Common myeloid progenitor, CD34-positive (primary cell): ENCODE measurements around the gene RNF10.
"Not testable (repeated sequence)": the region's sequence is repeated elsewhere in the genome, so short reads cannot be mapped to it uniquely, and the experiment has no call there.

Experiments used
- CTCF ChIA-PET: fragments of 350-600 bp; sonication (Branson Sonifier 250); formaldehyde crosslinking; loops from one replicate; lab custom pipeline; 2021; ENCODE audit warnings: antibody characterized with exemption; lab: Charles Lee
- POLR2A ChIA-PET: fragments of 350-600 bp; sonication (Branson Sonifier 250); formaldehyde crosslinking; loops from one replicate; lab custom pipeline; 2021; ENCODE audit warnings: antibody characterized with exemption; lab: Charles Lee
- DNase-seq, 3 donors: peaks; one replicate each; pipeline versions ENCODE4 v3.0.0 to v3.0.0-alpha.2; 2013
- H3K27ac ChIP-seq, 2 experiments: 1 replicate in 1 of 2; 2 replicates in 1 of 2; pipeline ENCODE4 v1.7.0; 2013; ENCODE audit warnings: inconsistent platforms in 2 of 2, low read length in 2 of 2, mild to moderate bottlenecking in 2 of 2, low read depth in 1 of 2, moderate library complexity in 1 of 2; ENCODE audit not compliant: severe bottlenecking in 2 of 2, insufficient read depth in 1 of 2, poor library complexity in 1 of 2
- H3K27me3 ChIP-seq, 5 experiments: replicated peaks in 2 of 5; 1 replicate in 3 of 5; 2 replicates in 2 of 5; pipeline versions ENCODE4 v1.6.1 to v1.7.0; 2013; ENCODE audit warnings: low read length in 4 of 5, mild to moderate bottlenecking in 2 of 5, moderate library complexity in 2 of 5, inconsistent platforms in 1 of 5; ENCODE audit not compliant: insufficient read depth in 5 of 5, control insufficient read depth in 4 of 5
- H3K36me3 ChIP-seq, 4 experiments: 1 replicate in 2 of 4; 2 replicates in 2 of 4; pipeline versions ENCODE4 v1.6.1 to v1.7.0; 2013; ENCODE audit warnings: low read length in 3 of 4, control low read depth in 1 of 4, mild to moderate bottlenecking in 1 of 4; ENCODE audit not compliant: control insufficient read depth in 4 of 4, insufficient read depth in 4 of 4
- H3K4me1 ChIP-seq, 4 experiments: 1 replicate in 3 of 4; 2 replicates in 1 of 4; pipeline versions ENCODE4 v1.6.1 to v1.7.1; 2013; ENCODE audit warnings: low read length in 3 of 4, mild to moderate bottlenecking in 3 of 4, control low read depth in 1 of 4, inconsistent platforms in 1 of 4, moderate library complexity in 1 of 4; ENCODE audit not compliant: control insufficient read depth in 4 of 4, insufficient read depth in 4 of 4; ENCODE audit errors: control extremely low read depth in 1 of 4
- H3K4me3 ChIP-seq, 7 experiments: 1 replicate in 4 of 7; 2 replicates in 3 of 7; pipeline versions ENCODE4 v1.5.1 to v1.7.0; 2013; ENCODE audit warnings: mild to moderate bottlenecking in 7 of 7, low read length in 6 of 7, moderate library complexity in 6 of 7, inconsistent platforms in 2 of 7, low read depth in 2 of 7, control low read depth in 1 of 7; ENCODE audit not compliant: insufficient read depth in 4 of 7, control insufficient read depth in 1 of 7; ENCODE audit errors: extremely low read depth in 1 of 7
- H3K9me3 ChIP-seq, 5 experiments: 1 replicate in 4 of 5; 2 replicates in 1 of 5; pipeline versions ENCODE4 v1.6.1 to v1.7.1; 2013; ENCODE audit warnings: low read length in 4 of 5, mild to moderate bottlenecking in 2 of 5, inconsistent platforms in 1 of 5, low read depth in 1 of 5, moderate library complexity in 1 of 5; ENCODE audit not compliant: control insufficient read depth in 4 of 5, insufficient read depth in 2 of 5; ENCODE audit errors: control extremely low read depth in 1 of 5
- WGBS: methylation state at CpG from one replicate; pipeline ENCODE4 v1.1.5; 2013; ENCODE audit not compliant: insufficient coverage; 5-methylcytosine and 5-hydroxymethylcytosine counted together

RNF10 gene

DNA sequence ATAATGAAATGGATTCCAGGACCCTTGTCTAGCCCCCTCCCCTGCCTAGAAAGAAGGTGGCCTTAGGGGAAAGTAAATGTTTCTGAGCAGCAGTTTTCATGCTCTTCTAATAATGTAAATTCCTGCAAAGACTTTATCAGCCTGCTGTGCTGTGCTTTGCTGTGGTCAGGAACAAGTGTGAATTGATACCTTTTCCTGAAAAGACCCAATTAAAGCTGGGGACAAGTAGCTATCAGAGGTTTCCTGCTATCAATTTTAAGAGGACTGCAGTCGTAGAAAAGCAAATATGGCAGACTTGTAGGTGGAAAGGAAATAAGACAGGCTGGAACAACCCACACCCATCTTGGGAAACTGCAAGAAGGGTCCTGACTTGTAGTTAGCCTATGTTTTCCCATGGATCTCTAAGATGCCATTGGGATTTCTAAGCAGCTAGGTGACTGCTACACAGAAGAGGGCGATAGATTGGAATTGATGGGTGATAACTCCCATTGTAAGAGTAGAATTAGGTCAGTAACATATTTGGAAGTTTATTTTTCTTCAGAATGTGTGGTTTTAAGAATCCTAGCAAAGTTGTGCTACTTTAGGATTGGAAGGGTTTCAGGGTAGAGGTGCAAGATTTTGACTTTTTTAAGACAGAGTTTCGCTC lies 35.2 kb upstream of the RNF10 start:
- Histone ChIP-seq H3K36me3 (peaks cover 5 to 38% (median 24%) of the 10 kb centered on the region in 4 experiments), H3K27ac (peak overlapping the region in 1 of 2 experiments; percentile 52), H3K9me3 (no peaks in the 10 kb centered on the region), H3K4me1 (peaks cover 9 to 29% (median 21%) of the 10 kb centered on the region in 4 experiments), H3K27me3 (no peaks in the 10 kb centered on the region), H3K4me3 (no peak overlapping the region)
- POLR2A ChIA-PET = interaction anchor here (0.6 kb wide), 1 partner anchor 597 kb away, joined by 3 read pairs; no protein-coding TSS in a partner anchor
- DNase-seq = no peak
- CTCF ChIA-PET = interaction anchor here (0.7 to 1.4 kb wide), 6 partner anchors 36 to 563 kb away, joined by 3 read pairs; no protein-coding TSS in a partner anchor
- 100% methylated on average over 2 of the region's 3 CpGs for WGBS

DNA sequence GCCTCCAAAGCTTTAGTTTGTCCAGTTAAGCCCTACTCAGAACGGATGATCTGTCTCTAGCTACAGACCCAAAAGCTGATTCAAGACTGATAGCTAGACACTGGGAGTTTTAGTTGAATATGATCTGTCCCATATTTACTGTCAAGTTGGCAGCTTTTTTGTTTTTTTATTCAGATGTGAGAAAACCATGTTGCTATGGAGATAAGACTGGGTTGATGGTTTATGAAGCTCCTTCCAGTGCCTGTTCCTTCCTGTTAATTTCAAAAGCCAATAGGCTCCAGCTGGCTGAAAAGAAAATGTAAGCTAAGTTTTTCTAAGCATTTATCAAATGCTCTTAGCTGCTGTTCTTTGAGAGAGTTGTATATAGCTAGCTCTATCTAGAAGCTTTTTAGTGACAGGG lies 33.6 kb upstream of the RNF10 start:
- Histone ChIP-seq H3K36me3 (peaks cover 5 to 46% (median 30%) of the 10 kb centered on the region in 4 experiments), H3K27me3 (no peaks in the 10 kb centered on the region), H3K4me1 (peaks cover 9 to 21% (median 15%) of the 10 kb centered on the region in 4 experiments), H3K4me3 (no peak overlapping the region), H3K9me3 (no peaks in the 10 kb centered on the region), H3K27ac (peak overlapping the region in 1 of 2 experiments; percentile 27)
- WGBS = 100% methylated on average over 1 of the region's 1 CpG
- ChIA-PET CTCF (interaction anchor here (1.6 to 2.2 kb wide), 3 partner anchors 9 to 46 kb away, joined by 4 to 6 read pairs (median 4); no protein-coding TSS in a partner anchor), POLR2A (interaction anchor here (0.6 kb wide), 1 partner anchor 209 kb away, joined by 5 read pairs; no protein-coding TSS in a partner anchor)
- peak in 2 of 3 donors; percentile 41 to 53 for DNase-seq

DNA sequence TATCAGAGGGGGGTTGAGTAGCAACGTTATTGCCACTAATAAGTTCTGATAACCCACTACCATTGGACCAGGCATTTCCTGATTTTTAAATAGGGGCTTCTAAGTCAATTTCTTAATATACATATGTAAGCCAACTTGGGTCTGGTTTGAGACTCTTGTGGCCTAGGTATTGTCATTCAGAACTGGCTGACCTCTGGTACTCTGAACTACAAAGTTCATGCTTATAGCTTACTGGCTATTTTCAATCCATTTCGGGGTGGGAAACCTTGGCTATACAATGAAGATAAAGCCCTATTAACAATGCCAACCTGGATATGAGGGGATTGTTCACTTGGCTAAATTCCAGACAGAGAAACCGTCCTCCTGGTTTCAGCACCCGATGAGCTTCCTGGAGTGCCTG lies 29.6 kb upstream of the RNF10 start:
- no peak overlapping the region for H3K27ac ChIP-seq
- POLR2A ChIA-PET = no interaction called here
- H3K4me1 ChIP-seq = peaks cover 0 to 5% (median 3%) of the 10 kb centered on the region in 4 experiments
- no peaks in the 10 kb centered on the region for H3K9me3 ChIP-seq
- H3K36me3 ChIP-seq = peaks cover 5 to 46% (median 29%) of the 10 kb centered on the region in 4 experiments
- H3K4me3 ChIP-seq = no peak overlapping the region
- H3K27me3 ChIP-seq = no peaks in the 10 kb centered on the region
- WGBS = 96% methylated on average over 3 of the region's 4 CpGs
- DNase-seq = no peak
- CTCF ChIA-PET = interaction anchor here (0.6 to 1.7 kb wide), 7 partner anchors 12 to 1177 kb away, joined by 3 to 5 read pairs (median 4); partner anchors contain the start of gene RPLP0

DNA sequence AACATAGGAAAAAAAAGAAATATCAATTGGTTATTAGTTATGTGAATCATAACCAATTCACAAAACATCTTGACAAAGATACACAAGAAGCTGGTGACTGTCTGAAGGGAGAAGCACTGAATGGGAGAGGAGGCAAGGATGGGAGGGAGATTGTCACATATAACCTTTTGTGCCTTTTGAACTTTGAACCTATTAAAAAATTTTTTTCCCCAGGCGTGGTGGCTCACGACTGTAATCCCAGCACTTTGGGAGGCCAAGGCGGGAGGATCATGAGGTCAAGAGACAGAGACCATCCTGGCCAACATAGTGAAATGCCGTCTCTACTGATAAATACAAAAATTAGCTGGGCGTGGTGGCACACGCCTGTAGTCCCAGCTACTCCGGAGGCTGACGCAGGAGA lies 25.6 kb upstream of the RNF10 start:
- Histone ChIP-seq H3K4me1 (no peaks in the 10 kb centered on the region), H3K27ac (no peak overlapping the region), H3K9me3 (no peaks in the 10 kb centered on the region), H3K36me3 (peaks cover 12 to 57% (median 29%) of the 10 kb centered on the region in 4 experiments), H3K27me3 (no peaks in the 10 kb centered on the region), H3K4me3 (no peak overlapping the region)
- WGBS = 98% methylated on average over 8 of the region's 8 CpGs
- DNase-seq = no peak
- POLR2A ChIA-PET = no interaction called here
- CTCF ChIA-PET = interaction anchor here (0.7 to 2.1 kb wide), 3 partner anchors 9 to 41 kb away, joined by 3 to 6 read pairs (median 4); partner anchors contain the start of gene SRSF9

DNA sequence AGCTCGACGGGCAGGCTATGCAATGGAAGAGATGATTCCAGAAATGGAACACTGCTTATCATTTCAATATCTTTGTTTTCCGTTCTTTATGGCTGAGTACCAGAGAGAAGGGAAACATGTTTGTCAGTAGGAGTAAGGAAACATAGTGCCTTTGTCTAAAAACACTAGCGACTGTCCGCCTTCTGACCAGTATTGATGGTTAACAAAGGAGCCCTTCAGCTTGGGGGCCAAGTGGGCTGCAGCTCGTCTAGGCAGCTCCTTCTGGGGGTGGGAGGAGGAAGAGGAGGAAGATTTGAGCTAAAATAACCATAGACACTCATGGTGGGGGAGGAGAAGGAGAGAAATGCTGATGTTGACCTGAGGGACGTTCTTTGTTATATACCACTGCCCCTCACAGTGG lies 20.2 kb upstream of the RNF10 start:
- Histone ChIP-seq H3K27ac (no peak overlapping the region), H3K27me3 (no peaks in the 10 kb centered on the region), H3K4me1 (no peaks in the 10 kb centered on the region), H3K4me3 (no peak overlapping the region), H3K36me3 (peaks cover 11 to 60% (median 31%) of the 10 kb centered on the region in 4 experiments), H3K9me3 (no peaks in the 10 kb centered on the region)
- ChIA-PET POLR2A (no interaction called here), CTCF (no interaction called here)
- no peak for DNase-seq
- 100% methylated on average over 3 of the region's 7 CpGs for WGBS

DNA sequence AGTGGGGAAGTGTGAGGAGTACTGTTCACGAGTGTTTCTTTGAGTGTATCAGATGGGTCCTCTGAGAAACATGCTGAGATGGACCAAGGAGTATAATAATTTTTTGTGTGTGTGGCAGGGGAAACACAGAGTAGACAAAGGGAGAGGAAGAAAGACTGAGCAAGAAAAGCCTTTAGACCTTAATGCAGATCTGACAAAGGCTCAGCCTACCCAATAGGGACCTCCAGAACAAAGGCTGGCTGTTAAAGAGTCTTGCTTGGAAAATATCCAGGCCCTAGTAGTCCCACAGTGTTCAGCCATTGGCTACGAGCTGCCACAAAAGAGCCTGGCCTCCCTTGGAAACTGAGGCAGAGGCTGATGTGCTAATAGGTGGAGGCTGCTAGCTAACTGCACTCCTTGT lies 18.7 kb upstream of the RNF10 start:
- H3K27ac ChIP-seq = no peak overlapping the region
- CTCF ChIA-PET = interaction anchor here (1.0 to 2.0 kb wide), 3 partner anchors 10 to 148 kb away, joined by 3 to 5 read pairs (median 3); no protein-coding TSS in a partner anchor
- no peaks in the 10 kb centered on the region for H3K27me3 ChIP-seq
- POLR2A ChIA-PET = no interaction called here
- no peak for DNase-seq
- H3K4me1 ChIP-seq = no peaks in the 10 kb centered on the region
- 90% methylated on average over 1 of the region's 2 CpGs for WGBS
- H3K4me3 ChIP-seq = no peak overlapping the region
- no peaks in the 10 kb centered on the region for H3K9me3 ChIP-seq
- peaks cover 5 to 51% (median 25%) of the 10 kb centered on the region in 4 experiments for H3K36me3 ChIP-seq

DNA sequence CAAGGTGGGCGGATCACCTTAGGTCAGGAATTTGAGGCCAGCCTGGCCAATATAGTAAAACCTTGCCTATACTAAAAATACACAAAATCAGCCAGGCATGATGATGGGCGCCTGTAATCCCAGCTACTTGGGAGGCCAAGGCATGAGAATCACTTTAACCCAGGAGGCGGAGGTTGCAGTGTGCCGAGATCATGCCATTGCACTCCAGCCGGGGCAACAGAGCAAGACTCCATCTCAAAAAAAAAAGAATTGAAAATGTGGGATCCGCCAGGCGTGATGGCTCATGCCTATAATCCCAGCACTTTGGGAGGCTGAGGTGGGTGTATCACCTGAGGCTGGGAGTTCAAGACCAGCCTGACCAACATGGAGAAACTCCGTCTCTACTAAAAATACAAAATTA lies 14.8 kb upstream of the RNF10 start:
- H3K9me3 ChIP-seq, H3K4me3 ChIP-seq, DNase-seq, H3K4me1 ChIP-seq, H3K27ac ChIP-seq, POLR2A ChIA-PET, H3K27me3 ChIP-seq: not testable (repeated sequence)
- WGBS = 100% methylated on average over 7 of the region's 8 CpGs
- peaks cover 5 to 35% (median 21%) of the 10 kb centered on the region in 4 experiments for H3K36me3 ChIP-seq
- CTCF ChIA-PET = interaction anchor here (0.7 to 1.0 kb wide), 2 partner anchors 19 to 83 kb away, joined by 3 read pairs; no protein-coding TSS in a partner anchor
